ENCODE data around the gene SELENOO. TPM values are rescaled to one million over a fixed set of nuclear protein-coding genes. Genes with fewer than 3 reads are reported as not detected.

The SELENOO gene
- total RNA-seq, 6 experiments from 2014 or later: 51.1 to 67.8 (median 59.2) TPM

- intact Hi-C loops (cut with DNase I): no loop called here
- Histone ChIP-seq H3K4me3 (no peak overlapping the region), H3K36me3 (no peaks in the 10 kb centered on the region), H3K4me1 (peaks cover 0 to 15% (median 0%) of the 10 kb centered on the region in 4 donors), H3K27ac (no peak overlapping the region), H3K27me3 (no peaks in the 10 kb centered on the region), H3K9me3 (no peaks in the 10 kb centered on the region)
- WGBS (ENCODE audit: insufficient coverage, low coverage, low lambda C conversion rate, missing lambda C conversion rate): 65% methylated on average over 6 of the region's 13 CpGs
- no peak for TF ChIP-seq POLR2A (IDR thresholded peaks at IDR 0.05)
- TF ChIP-seq CTCF (IDR thresholded peaks at IDR 0.05): no peak
- peak in 2 of 3 donors; percentile 21 to 55 for DNase-seq
- peak; percentile 47 to 67 (median 62) for ATAC-seq
These were observed 28.8 kb upstream of the SELENOO start for GRCh38 chr22:50171965-50172421.

- no peaks in the 10 kb centered on the region for H3K36me3 ChIP-seq
- ATAC-seq (peak in 1 of 4 donors; percentile 13), DNase-seq (peak; percentile 27 to 57 (median 42))
- H3K4me3 ChIP-seq: no peak overlapping the region
- peaks cover 0 to 15% (median 0%) of the 10 kb centered on the region in 4 donors for H3K4me1 ChIP-seq
- no peaks in the 10 kb centered on the region for H3K27me3 ChIP-seq
- WGBS (ENCODE audit: insufficient coverage, low coverage, low lambda C conversion rate, missing lambda C conversion rate): 66% methylated on average over 13 of the region's 26 CpGs
- H3K9me3 ChIP-seq: no peaks in the 10 kb centered on the region
- intact Hi-C loops (cut with DNase I): no loop called here
- no peak overlapping the region for H3K27ac ChIP-seq
- no peak for TF ChIP-seq POLR2A (IDR thresholded peaks at IDR 0.05)
- TF ChIP-seq CTCF (IDR thresholded peaks at IDR 0.05): no peak
These were observed 27.4 kb upstream of the SELENOO start for GRCh38 chr22:50173311-50173982.

GRCh38 chr22:50173983-50174355, 26.8 kb upstream of the SELENOO start:
- no peak overlapping the region for H3K4me3 ChIP-seq
- no peak for TF ChIP-seq POLR2A (IDR thresholded peaks at IDR 0.05)
- no peak for TF ChIP-seq CTCF (IDR thresholded peaks at IDR 0.05)
- no peaks in the 10 kb centered on the region for H3K9me3 ChIP-seq
- DNase-seq (peak in 2 of 3 donors; percentile 38 to 54), ATAC-seq (no peak)
- 100% methylated on average over 1 of the region's 6 CpGs for WGBS (ENCODE audit: insufficient coverage, low coverage, low lambda C conversion rate, missing lambda C conversion rate)
- H3K27me3 ChIP-seq: no peaks in the 10 kb centered on the region
- H3K27ac ChIP-seq: no peak overlapping the region
- intact Hi-C loops (cut with DNase I): no loop called here
- peaks cover 0 to 15% (median 0%) of the 10 kb centered on the region in 4 donors for H3K4me1 ChIP-seq
- H3K36me3 ChIP-seq: no peaks in the 10 kb centered on the region

- H3K9me3 ChIP-seq: no peaks in the 10 kb centered on the region
- H3K27ac ChIP-seq: no peak overlapping the region
- H3K27me3 ChIP-seq: no peaks in the 10 kb centered on the region
- intact Hi-C loops (cut with DNase I): no loop called here
- 55% methylated on average over 4 of the region's 27 CpGs for WGBS (ENCODE audit: insufficient coverage, low coverage, low lambda C conversion rate, missing lambda C conversion rate)
- no peak overlapping the region for H3K4me3 ChIP-seq
- no peaks in the 10 kb centered on the region for H3K36me3 ChIP-seq
- TF ChIP-seq POLR2A (IDR thresholded peaks at IDR 0.05) (no peak), CTCF (IDR thresholded peaks at IDR 0.05) (no peak)
- ATAC-seq (no peak), DNase-seq (peak in 2 of 3 donors; percentile 42 to 55)
- H3K4me1 ChIP-seq: peaks cover 0 to 15% (median 0%) of the 10 kb centered on the region in 4 donors
These were observed 26.2 kb upstream of the SELENOO start for GRCh38 chr22:50174382-50175190.

All from right lobe of liver (tissue), 6 donors.